Gastrocnemius medialis (tissue), 4 donors: ENCODE measurements around the gene PNPLA3.

Experiments used
- CTCF ChIP-seq, 5 experiments: fragments of 450-650 bp in 3 of 5; fragments of 200-600 bp in 2 of 5; sonication (generic) in 2 of 5; IDR thresholded peaks in 4 of 5; conservative IDR thresholded peaks in 1 of 5; 1 replicate in 4 of 5; 2 replicates in 1 of 5; pipeline ENCODE4 v1.5.1; 2016 to 2019; ENCODE audit warnings: antibody characterized with exemption in 5 of 5, mild to moderate bottlenecking in 3 of 5, moderate library complexity in 3 of 5
- POLR2A ChIP-seq, 2 donors: fragments of 450-650 bp; IDR thresholded peaks; one replicate each; pipeline ENCODE4 v1.6.1; 2017; ENCODE audit warnings: antibody characterized with exemption in 2 of 2, mild to moderate bottlenecking in 2 of 2, moderate library complexity in 2 of 2

DNA sequence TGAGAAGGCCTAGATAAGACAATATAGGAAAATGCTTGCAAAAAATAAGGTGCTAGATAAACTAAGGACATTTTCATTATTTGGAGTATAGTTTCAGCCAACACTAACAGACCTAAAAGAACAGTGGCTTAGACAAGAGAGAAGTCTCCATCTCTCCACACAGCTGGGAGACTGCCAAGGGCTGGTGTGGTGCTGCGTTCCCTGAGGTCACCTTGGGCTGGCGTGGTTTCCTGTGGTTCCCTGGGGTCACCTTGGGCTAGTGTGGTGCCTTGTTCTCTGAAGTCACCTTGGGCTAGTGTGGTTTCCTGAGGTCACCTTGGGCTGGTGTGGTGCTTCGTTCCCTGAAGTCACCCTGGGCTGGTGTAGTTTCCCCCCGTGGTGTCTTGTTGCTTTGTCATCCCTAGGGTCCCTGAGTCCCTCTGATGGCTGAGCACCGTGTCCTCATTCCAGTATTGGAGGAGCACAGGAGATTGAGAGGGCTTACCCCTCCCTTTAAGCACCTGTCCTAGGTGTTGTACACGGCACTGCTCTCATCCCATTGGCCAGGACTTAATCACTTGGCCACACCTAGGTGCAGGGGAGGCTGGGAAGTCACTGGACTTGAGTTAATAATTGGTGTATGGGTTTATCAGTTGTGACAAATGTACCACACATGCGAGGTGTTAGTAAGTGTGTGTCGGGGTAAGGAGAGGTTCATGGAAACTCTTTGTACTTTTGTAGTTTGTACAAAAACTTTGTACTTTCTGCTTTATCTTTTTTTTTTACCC is 46.6 kb downstream of the PNPLA3 start:
- no peak for TF ChIP-seq POLR2A (IDR thresholded peaks at IDR 0.05)
- TF ChIP-seq CTCF (IDR thresholded peaks at IDR 0.05 in 4 of 5, conservative IDR thresholded peaks at IDR 0.05 in 1 of 5), result no peak
